Esophagus squamous epithelium (tissue), 4 donors: ENCODE data around the gene UNC79.

Source experiments
- POLR2A ChIP-seq, 4 donors: fragments of 450-650 bp; IDR thresholded peaks; one replicate each; pipeline ENCODE4 v1.6.1; 2017; ENCODE audit warnings: antibody characterized with exemption in 4 of 4, mild to moderate bottlenecking in 4 of 4, moderate library complexity in 3 of 4
- TF ChIP-seq, protein P1 (sequence below), 6 experiments: fragments of 450-650 bp in 4 of 6; fragments of 200-600 bp in 2 of 6; sonication (generic) in 2 of 6; IDR thresholded peaks; one replicate each; pipeline ENCODE4 v1.5.1; 2016 to 2019; ENCODE audit warnings: antibody characterized with exemption in 6 of 6, mild to moderate bottlenecking in 4 of 6, moderate library complexity in 4 of 6

DNA sequence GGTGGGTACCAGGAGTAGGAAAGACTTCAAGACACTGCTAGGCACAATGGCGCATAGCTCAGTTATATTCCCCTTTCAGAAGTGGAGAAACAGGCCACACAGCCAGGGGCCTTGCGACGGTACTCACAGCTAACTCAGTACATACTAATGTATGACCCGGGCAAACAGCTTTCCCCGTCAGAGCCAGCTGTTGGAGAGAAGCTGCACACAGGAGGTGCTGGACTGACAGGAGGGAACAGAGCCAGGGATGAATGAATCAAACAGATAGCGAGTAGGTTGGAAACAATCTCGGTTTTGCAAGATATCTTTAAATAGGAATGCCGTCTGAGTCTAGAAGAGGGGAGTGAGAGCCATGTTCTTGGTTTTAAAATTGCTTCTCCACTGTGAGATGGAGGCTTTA lies 312.0 kb downstream of the UNC79 start:
- TF ChIP-seq, protein P1, sequence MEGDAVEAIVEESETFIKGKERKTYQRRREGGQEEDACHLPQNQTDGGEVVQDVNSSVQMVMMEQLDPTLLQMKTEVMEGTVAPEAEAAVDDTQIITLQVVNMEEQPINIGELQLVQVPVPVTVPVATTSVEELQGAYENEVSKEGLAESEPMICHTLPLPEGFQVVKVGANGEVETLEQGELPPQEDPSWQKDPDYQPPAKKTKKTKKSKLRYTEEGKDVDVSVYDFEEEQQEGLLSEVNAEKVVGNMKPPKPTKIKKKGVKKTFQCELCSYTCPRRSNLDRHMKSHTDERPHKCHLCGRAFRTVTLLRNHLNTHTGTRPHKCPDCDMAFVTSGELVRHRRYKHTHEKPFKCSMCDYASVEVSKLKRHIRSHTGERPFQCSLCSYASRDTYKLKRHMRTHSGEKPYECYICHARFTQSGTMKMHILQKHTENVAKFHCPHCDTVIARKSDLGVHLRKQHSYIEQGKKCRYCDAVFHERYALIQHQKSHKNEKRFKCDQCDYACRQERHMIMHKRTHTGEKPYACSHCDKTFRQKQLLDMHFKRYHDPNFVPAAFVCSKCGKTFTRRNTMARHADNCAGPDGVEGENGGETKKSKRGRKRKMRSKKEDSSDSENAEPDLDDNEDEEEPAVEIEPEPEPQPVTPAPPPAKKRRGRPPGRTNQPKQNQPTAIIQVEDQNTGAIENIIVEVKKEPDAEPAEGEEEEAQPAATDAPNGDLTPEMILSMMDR (IDR thresholded peaks at IDR 0.05): no peak
- TF ChIP-seq POLR2A (IDR thresholded peaks at IDR 0.05): no peak
